ENCODE results near the gene TRNT1.
A peak's percentile ranks its signal among the peaks of the same experiment; 100 is the strongest.

TRNT1 gene

DNA sequence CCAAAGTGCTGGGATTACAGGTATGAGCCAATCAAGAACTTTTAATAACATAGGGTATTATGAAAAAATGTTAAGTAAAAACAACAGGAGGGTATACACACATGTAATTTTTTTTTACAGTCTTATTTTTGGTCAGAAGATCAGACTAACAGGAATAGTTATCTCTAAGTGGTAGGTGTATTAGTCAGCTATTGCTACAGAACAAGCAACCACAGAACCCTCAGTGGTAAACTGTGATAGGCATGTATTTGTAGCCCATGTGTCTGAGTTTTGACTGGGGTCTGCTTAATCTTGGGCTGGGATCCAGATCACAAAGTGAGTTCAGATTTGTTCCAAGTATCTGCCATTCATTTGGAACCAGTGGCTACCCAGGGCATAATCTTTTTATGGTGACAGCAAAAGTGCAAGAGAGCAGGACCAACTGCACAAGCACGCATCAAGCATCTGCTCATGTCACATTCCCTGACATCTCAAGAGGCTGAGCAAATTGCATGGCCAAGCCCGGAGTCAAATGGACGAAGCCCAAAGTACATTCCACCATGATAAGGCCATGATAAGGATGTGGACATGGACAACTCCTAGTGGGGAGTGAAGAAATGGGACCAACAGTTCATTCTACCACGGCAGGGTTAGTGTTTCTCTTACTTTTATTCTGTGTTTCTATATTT lies 13.6 kb upstream of the TRNT1 start:
- Histone ChIP-seq H3K27ac (ENCODE audit: low read depth, low read length) (no peak overlapping the region), H3K9me3 (ENCODE audit: insufficient read depth, low read depth, low read length) (no peaks in the 10 kb centered on the region), H3K4me1 (ENCODE audit: insufficient read depth, low read length) (peaks cover 5% of the 10 kb centered on the region), H3K4me3 (ENCODE audit: low read length) (no peak overlapping the region), H3K36me3 (ENCODE audit: insufficient read depth, low read length) (no peaks in the 10 kb centered on the region), H3K9ac (ENCODE audit: low read depth, low read length) (no peak overlapping the region), H3K27me3 (ENCODE audit: insufficient read depth, low read length) (no peaks in the 10 kb centered on the region)
- 72% methylated on average over 4 of the region's 4 CpGs for WGBS

DNA sequence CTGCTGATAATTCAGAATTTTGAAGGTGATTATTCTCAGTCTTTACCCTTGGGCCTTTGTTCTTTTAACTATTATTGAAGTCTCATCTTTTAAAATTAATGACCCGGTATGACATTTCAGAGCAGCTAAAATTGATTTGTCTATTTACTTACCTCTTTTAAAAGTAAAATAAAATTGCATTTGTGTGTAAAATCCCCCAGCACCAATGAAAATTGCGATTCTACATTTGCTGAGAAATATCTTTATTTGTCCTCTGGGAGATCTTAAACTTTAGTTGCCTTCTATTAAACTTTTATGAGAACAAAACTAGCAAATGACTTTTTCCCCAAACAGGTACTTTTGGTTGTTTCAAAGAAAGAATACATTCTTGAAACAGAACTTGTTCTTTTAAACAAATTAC lies 9.1 kb upstream of the TRNT1 start:
- Histone ChIP-seq H3K27ac (ENCODE audit: low read depth, low read length) (no peak overlapping the region), H3K4me1 (ENCODE audit: insufficient read depth, low read length) (no peaks in the 10 kb centered on the region), H3K9ac (ENCODE audit: low read depth, low read length) (no peak overlapping the region), H3K27me3 (ENCODE audit: insufficient read depth, low read length) (no peaks in the 10 kb centered on the region), H3K36me3 (ENCODE audit: insufficient read depth, low read length) (no peaks in the 10 kb centered on the region), H3K4me3 (ENCODE audit: low read length) (no peak overlapping the region), H3K9me3 (ENCODE audit: insufficient read depth, low read depth, low read length) (no peaks in the 10 kb centered on the region)
- WGBS: 100% methylated on average over 1 of the region's 2 CpGs

DNA sequence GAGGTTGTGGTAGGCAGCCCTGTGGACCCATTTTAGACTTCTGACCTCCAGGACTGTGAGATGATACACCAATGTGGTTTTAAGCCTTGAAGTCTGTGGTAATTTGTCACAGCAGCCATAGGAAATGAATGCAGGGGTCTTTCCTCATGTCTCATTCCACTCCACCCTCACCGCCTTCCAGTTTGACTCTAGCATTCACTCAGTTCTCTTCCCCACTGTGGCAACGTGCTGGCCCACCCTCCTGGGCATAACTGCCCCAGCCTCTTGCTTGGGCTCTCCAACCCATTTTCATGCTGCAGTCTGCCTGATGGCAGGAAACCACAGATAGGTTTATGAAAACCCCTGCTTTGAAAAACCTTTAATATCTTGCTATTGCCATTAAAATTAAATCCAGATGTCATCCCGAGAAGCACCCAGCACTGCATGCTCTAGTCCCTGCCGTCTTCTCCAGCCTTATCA lies 7.3 kb upstream of the TRNT1 start:
- 90% methylated on average over 4 of the region's 4 CpGs for WGBS
- Histone ChIP-seq H3K9me3 (ENCODE audit: insufficient read depth, low read depth, low read length) (no peaks in the 10 kb centered on the region), H3K4me1 (ENCODE audit: insufficient read depth, low read length) (no peaks in the 10 kb centered on the region), H3K9ac (ENCODE audit: low read depth, low read length) (no peak overlapping the region), H3K36me3 (ENCODE audit: insufficient read depth, low read length) (no peaks in the 10 kb centered on the region), H3K4me3 (ENCODE audit: low read length) (no peak overlapping the region), H3K27me3 (ENCODE audit: insufficient read depth, low read length) (no peaks in the 10 kb centered on the region), H3K27ac (ENCODE audit: low read depth, low read length) (no peak overlapping the region)

- Histone ChIP-seq H3K27ac (ENCODE audit: low read depth, low read length) (peak overlapping the region; percentile 61; the same call in 1 of the 2 replicates), H3K4me1 (ENCODE audit: insufficient read depth, low read length) (peaks cover 8% of the 10 kb centered on the region), H3K9ac (ENCODE audit: low read depth, low read length) (peak overlapping the region; percentile 99), H3K4me3 (ENCODE audit: low read length) (peak overlapping the region; percentile 100), H3K9me3 (ENCODE audit: insufficient read depth, low read depth, low read length) (no peaks in the 10 kb centered on the region; the same call in 1 of the 2 replicates), H3K36me3 (ENCODE audit: insufficient read depth, low read length) (peaks cover 25% of the 10 kb centered on the region), H3K27me3 (ENCODE audit: insufficient read depth, low read length) (no peaks in the 10 kb centered on the region)
- 94% methylated on average over 24 of the region's 24 CpGs for WGBS
Measured at GRCh38 chr3:3125977-3126376, 763 bp upstream of the TRNT1 start.

DNA sequence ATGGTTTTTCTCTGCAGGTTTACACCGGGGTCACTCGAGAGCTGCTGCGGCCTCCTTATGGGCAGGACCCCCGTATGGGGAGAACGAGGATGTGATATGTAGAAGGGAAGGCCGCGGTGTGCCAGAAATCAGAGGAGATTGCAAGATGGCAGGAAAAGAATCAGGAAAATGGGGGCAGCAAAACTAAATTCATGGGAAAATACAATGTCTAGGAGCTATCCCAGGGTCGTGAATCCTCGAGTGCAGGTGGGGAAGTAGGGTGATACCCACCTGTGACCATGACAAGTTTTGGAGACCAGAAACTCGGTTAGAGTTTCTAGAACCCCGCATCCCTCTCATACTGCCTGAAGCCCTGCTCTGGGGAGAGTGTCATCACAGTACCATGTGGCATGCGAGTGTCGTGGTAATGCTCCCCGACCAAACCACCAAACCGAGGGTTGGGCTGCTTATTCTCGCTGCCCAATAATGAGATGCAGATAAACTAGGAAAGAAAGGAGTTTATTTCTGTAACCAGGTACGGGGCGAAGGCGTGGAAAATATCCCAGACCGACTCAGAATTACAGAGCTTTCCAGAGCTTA lies 781 bp downstream of the TRNT1 start:
- H3K9me3 ChIP-seq (ENCODE audit: insufficient read depth, low read depth, low read length): no peaks in the 10 kb centered on the region; the same call in 1 of the 2 replicates
- peak overlapping the region; percentile 88 for H3K27ac ChIP-seq (ENCODE audit: low read depth, low read length)
- peaks cover 30% of the 10 kb centered on the region for H3K36me3 ChIP-seq (ENCODE audit: insufficient read depth, low read length)
- peak overlapping the region; percentile 100 for H3K4me3 ChIP-seq (ENCODE audit: low read length)
- 34% methylated on average over 20 of the region's 20 CpGs for WGBS
- peak overlapping the region; percentile 99 for H3K9ac ChIP-seq (ENCODE audit: low read depth, low read length)
- H3K27me3 ChIP-seq (ENCODE audit: insufficient read depth, low read length): no peaks in the 10 kb centered on the region
- H3K4me1 ChIP-seq (ENCODE audit: insufficient read depth, low read length): peaks cover 8% of the 10 kb centered on the region

GRCh38 chr3:3129579-3129978 lies 2.8 kb downstream of the TRNT1 start:
- no peaks in the 10 kb centered on the region; the same call in 1 of the 2 replicates for H3K9me3 ChIP-seq (ENCODE audit: insufficient read depth, low read depth, low read length)
- no peak overlapping the region for H3K27ac ChIP-seq (ENCODE audit: low read depth, low read length)
- H3K27me3 ChIP-seq (ENCODE audit: insufficient read depth, low read length): no peaks in the 10 kb centered on the region
- H3K4me1 ChIP-seq (ENCODE audit: insufficient read depth, low read length): peaks cover 8% of the 10 kb centered on the region
- WGBS: 77% methylated on average over 5 of the region's 5 CpGs
- H3K36me3 ChIP-seq (ENCODE audit: insufficient read depth, low read length): peaks cover 49% of the 10 kb centered on the region
- no peak overlapping the region for H3K4me3 ChIP-seq (ENCODE audit: low read length)
- no peak overlapping the region for H3K9ac ChIP-seq (ENCODE audit: low read depth, low read length)

- Histone ChIP-seq H3K36me3 (ENCODE audit: insufficient read depth, low read length) (peaks cover 81% of the 10 kb centered on the region), H3K9ac (ENCODE audit: low read depth, low read length) (no peak overlapping the region), H3K9me3 (ENCODE audit: insufficient read depth, low read depth, low read length) (no peaks in the 10 kb centered on the region; the same call in 1 of the 2 replicates), H3K27ac (ENCODE audit: low read depth, low read length) (no peak overlapping the region), H3K4me3 (ENCODE audit: low read length) (no peak overlapping the region), H3K4me1 (ENCODE audit: insufficient read depth, low read length) (no peaks in the 10 kb centered on the region), H3K27me3 (ENCODE audit: insufficient read depth, low read length) (no peaks in the 10 kb centered on the region)
- WGBS: 95% methylated on average over 6 of the region's 6 CpGs
Measured at GRCh38 chr3:3133500-3133899, 6.8 kb downstream of the TRNT1 start.

GRCh38 chr3:3134750-3135448 lies 8.2 kb downstream of the TRNT1 start:
- Histone ChIP-seq H3K27ac (ENCODE audit: low read depth, low read length) (no peak overlapping the region), H3K9ac (ENCODE audit: low read depth, low read length) (no peak overlapping the region), H3K4me3 (ENCODE audit: low read length) (no peak overlapping the region), H3K36me3 (ENCODE audit: insufficient read depth, low read length) (peaks cover 81% of the 10 kb centered on the region), H3K9me3 (ENCODE audit: insufficient read depth, low read depth, low read length) (no peaks in the 10 kb centered on the region; the same call in 1 of the 2 replicates), H3K27me3 (ENCODE audit: insufficient read depth, low read length) (no peaks in the 10 kb centered on the region), H3K4me1 (ENCODE audit: insufficient read depth, low read length) (no peaks in the 10 kb centered on the region)
- 95% methylated on average over 3 of the region's 4 CpGs for WGBS

GRCh38 chr3:3137526-3137925 lies 10.8 kb downstream of the TRNT1 start:
- H3K36me3 ChIP-seq (ENCODE audit: insufficient read depth, low read length): peaks cover 91% of the 10 kb centered on the region

GRCh38 chr3:3141939-3142338 lies 15.2 kb downstream of the TRNT1 start:
- no peak overlapping the region for H3K4me3 ChIP-seq (ENCODE audit: low read length)
- no peak overlapping the region for H3K9ac ChIP-seq (ENCODE audit: low read depth, low read length)
- H3K4me1 ChIP-seq (ENCODE audit: insufficient read depth, low read length): no peaks in the 10 kb centered on the region
- no peak overlapping the region for H3K27ac ChIP-seq (ENCODE audit: low read depth, low read length)
- H3K27me3 ChIP-seq (ENCODE audit: insufficient read depth, low read length): no peaks in the 10 kb centered on the region
- H3K9me3 ChIP-seq (ENCODE audit: insufficient read depth, low read depth, low read length): no peaks in the 10 kb centered on the region
- H3K36me3 ChIP-seq (ENCODE audit: insufficient read depth, low read length): peaks cover 99% of the 10 kb centered on the region

More at GRCh38 chr3:3137526-3137925, 10.8 kb downstream of the TRNT1 start:
- WGBS: 98% methylated on average over 4 of the region's 6 CpGs
- Histone ChIP-seq H3K4me1 (ENCODE audit: insufficient read depth, low read length) (no peaks in the 10 kb centered on the region), H3K4me3 (ENCODE audit: low read length) (no peak overlapping the region), H3K27me3 (ENCODE audit: insufficient read depth, low read length) (no peaks in the 10 kb centered on the region), H3K9ac (ENCODE audit: low read depth, low read length) (no peak overlapping the region), H3K9me3 (ENCODE audit: insufficient read depth, low read depth, low read length) (no peaks in the 10 kb centered on the region), H3K27ac (ENCODE audit: low read depth, low read length) (no peak overlapping the region)

- 96% methylated on average over 7 of the region's 8 CpGs for WGBS
- H3K9ac ChIP-seq (ENCODE audit: low read depth, low read length): no peak overlapping the region
- peaks cover 100% of the 10 kb centered on the region for H3K36me3 ChIP-seq (ENCODE audit: insufficient read depth, low read length)
- no peak overlapping the region for H3K27ac ChIP-seq (ENCODE audit: low read depth, low read length)
- H3K4me1 ChIP-seq (ENCODE audit: insufficient read depth, low read length): no peaks in the 10 kb centered on the region
- H3K4me3 ChIP-seq (ENCODE audit: low read length): no peak overlapping the region
- H3K27me3 ChIP-seq (ENCODE audit: insufficient read depth, low read length): no peaks in the 10 kb centered on the region
- H3K9me3 ChIP-seq (ENCODE audit: insufficient read depth, low read depth, low read length): no peaks in the 10 kb centered on the region
Measured at GRCh38 chr3:3145831-3146230, 19.1 kb downstream of the TRNT1 start.

Measured in HUES64 (cell line).